Measurements from ENCODE around the gene MBLAC1.

DNA sequence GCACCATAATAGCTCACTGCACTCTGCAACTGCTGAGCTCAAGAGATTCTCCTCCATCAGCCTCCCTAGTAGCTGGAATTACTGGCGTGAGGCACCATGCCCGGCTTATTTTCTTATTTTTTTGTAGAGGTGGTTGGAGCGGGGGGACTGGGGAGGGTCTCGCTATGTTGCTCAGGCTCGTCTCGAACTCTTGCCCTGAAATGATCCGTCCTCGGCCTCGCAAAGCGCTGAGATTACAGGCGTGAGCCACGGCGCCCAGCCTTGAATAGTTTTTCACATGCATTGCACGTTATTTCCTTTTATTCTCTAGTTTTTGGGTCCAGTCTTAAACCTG, 21.4 kb downstream of the MBLAC1 start:
- TF ChIP-seq, protein P1, sequence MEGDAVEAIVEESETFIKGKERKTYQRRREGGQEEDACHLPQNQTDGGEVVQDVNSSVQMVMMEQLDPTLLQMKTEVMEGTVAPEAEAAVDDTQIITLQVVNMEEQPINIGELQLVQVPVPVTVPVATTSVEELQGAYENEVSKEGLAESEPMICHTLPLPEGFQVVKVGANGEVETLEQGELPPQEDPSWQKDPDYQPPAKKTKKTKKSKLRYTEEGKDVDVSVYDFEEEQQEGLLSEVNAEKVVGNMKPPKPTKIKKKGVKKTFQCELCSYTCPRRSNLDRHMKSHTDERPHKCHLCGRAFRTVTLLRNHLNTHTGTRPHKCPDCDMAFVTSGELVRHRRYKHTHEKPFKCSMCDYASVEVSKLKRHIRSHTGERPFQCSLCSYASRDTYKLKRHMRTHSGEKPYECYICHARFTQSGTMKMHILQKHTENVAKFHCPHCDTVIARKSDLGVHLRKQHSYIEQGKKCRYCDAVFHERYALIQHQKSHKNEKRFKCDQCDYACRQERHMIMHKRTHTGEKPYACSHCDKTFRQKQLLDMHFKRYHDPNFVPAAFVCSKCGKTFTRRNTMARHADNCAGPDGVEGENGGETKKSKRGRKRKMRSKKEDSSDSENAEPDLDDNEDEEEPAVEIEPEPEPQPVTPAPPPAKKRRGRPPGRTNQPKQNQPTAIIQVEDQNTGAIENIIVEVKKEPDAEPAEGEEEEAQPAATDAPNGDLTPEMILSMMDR (IDR thresholded peaks at IDR 0.05) = no peak
- TF ChIP-seq POLR2A (IDR thresholded peaks at IDR 0.05) = no peak
